ENCODE results near the gene IGF2BP2. TPM values are rescaled to one million over a fixed set of nuclear protein-coding genes. Genes with fewer than 3 reads are reported as not detected.

Gene IGF2BP2
- total RNA-seq, 1 donor from 2014 or later: 187 TPM

- Mint-ChIP-seq H3K36me3 (ENCODE audit: insufficient read depth) (peaks cover 21% of the 10 kb centered on the region), H3K9me3 (ENCODE audit: low read depth) (no peaks in the 10 kb centered on the region), H3K27me3 (no peaks in the 10 kb centered on the region), H3K27ac (peak overlapping the region; percentile 40), H3K4me3 (ENCODE audit: low read depth) (no peak overlapping the region), H3K4me1 (ENCODE audit: low read depth) (peaks cover 17% of the 10 kb centered on the region)
- DNase-seq (ENCODE audit: low spot score, unreplicated experiment): no peak
- no peak for TF ChIP-seq CTCF (IDR thresholded peaks at IDR 0.05; ENCODE audit: unreplicated experiment)
These were observed 74.1 kb downstream of the IGF2BP2 start for GRCh38 chr3:185750702-185751101.

GRCh38 chr3:185750015-185750414 lies 74.8 kb downstream of the IGF2BP2 start:
- no peaks in the 10 kb centered on the region for H3K27me3 Mint-ChIP-seq
- H3K4me3 Mint-ChIP-seq (ENCODE audit: low read depth): no peak overlapping the region
- peaks cover 19% of the 10 kb centered on the region for H3K36me3 Mint-ChIP-seq (ENCODE audit: insufficient read depth)
- H3K9me3 Mint-ChIP-seq (ENCODE audit: low read depth): no peaks in the 10 kb centered on the region
- no peak for DNase-seq (ENCODE audit: low spot score, unreplicated experiment)
- H3K4me1 Mint-ChIP-seq (ENCODE audit: low read depth): peaks cover 24% of the 10 kb centered on the region
- H3K27ac Mint-ChIP-seq: peak overlapping the region; percentile 40
- no peak for TF ChIP-seq CTCF (IDR thresholded peaks at IDR 0.05; ENCODE audit: unreplicated experiment)

GRCh38 chr3:185746470-185746869 lies 78.4 kb downstream of the IGF2BP2 start:
- Mint-ChIP-seq H3K27me3 (no peaks in the 10 kb centered on the region), H3K27ac (peak overlapping the region; percentile 69), H3K4me3 (ENCODE audit: low read depth) (no peak overlapping the region), H3K9me3 (ENCODE audit: low read depth) (no peaks in the 10 kb centered on the region), H3K4me1 (ENCODE audit: low read depth) (peaks cover 26% of the 10 kb centered on the region), H3K36me3 (ENCODE audit: insufficient read depth) (peaks cover 1% of the 10 kb centered on the region)
- no peak for TF ChIP-seq CTCF (IDR thresholded peaks at IDR 0.05; ENCODE audit: unreplicated experiment)
- DNase-seq (ENCODE audit: low spot score, unreplicated experiment): no peak

GRCh38 chr3:185744997-185745843 lies 79.6 kb downstream of the IGF2BP2 start:
- H3K27me3 Mint-ChIP-seq: no peaks in the 10 kb centered on the region
- H3K36me3 Mint-ChIP-seq (ENCODE audit: insufficient read depth): peaks cover 1% of the 10 kb centered on the region
- no peak for TF ChIP-seq CTCF (IDR thresholded peaks at IDR 0.05; ENCODE audit: unreplicated experiment)
- H3K9me3 Mint-ChIP-seq (ENCODE audit: low read depth): no peaks in the 10 kb centered on the region
- H3K27ac Mint-ChIP-seq: peak overlapping the region; percentile 10
- no peak overlapping the region for H3K4me3 Mint-ChIP-seq (ENCODE audit: low read depth)
- peaks cover 25% of the 10 kb centered on the region for H3K4me1 Mint-ChIP-seq (ENCODE audit: low read depth)
- DNase-seq (ENCODE audit: low spot score, unreplicated experiment): no peak

- no peak for TF ChIP-seq CTCF (IDR thresholded peaks at IDR 0.05; ENCODE audit: unreplicated experiment)
- Mint-ChIP-seq H3K9me3 (ENCODE audit: low read depth) (no peaks in the 10 kb centered on the region), H3K4me1 (ENCODE audit: low read depth) (peaks cover 41% of the 10 kb centered on the region), H3K27me3 (no peaks in the 10 kb centered on the region), H3K27ac (no peak overlapping the region), H3K4me3 (ENCODE audit: low read depth) (no peak overlapping the region), H3K36me3 (ENCODE audit: insufficient read depth) (no peaks in the 10 kb centered on the region)
- DNase-seq (ENCODE audit: low spot score, unreplicated experiment): no peak
These were observed 83.3 kb downstream of the IGF2BP2 start for GRCh38 chr3:185741586-185741985.
